Gastroesophageal sphincter (tissue), 3 donors: ENCODE results near the gene PHF1.

Experiments used
- POLR2AphosphoS5 ChIP-seq: sonication (generic); formaldehyde crosslinking; IDR thresholded peaks from one replicate; pipeline ENCODE4 v1.6.1; 2017; ENCODE audit warnings: antibody characterized with exemption
- TF ChIP-seq, protein P1 (sequence below), 4 experiments: fragments of 200-600 bp in 2 of 4; fragments of 450-650 bp in 2 of 4; sonication (generic) in 1 of 4; IDR thresholded peaks; one replicate each; pipeline ENCODE4 v1.5.1; 2017 to 2019; ENCODE audit warnings: antibody characterized with exemption in 4 of 4, mild to moderate bottlenecking in 2 of 4, moderate library complexity in 2 of 4

DNA sequence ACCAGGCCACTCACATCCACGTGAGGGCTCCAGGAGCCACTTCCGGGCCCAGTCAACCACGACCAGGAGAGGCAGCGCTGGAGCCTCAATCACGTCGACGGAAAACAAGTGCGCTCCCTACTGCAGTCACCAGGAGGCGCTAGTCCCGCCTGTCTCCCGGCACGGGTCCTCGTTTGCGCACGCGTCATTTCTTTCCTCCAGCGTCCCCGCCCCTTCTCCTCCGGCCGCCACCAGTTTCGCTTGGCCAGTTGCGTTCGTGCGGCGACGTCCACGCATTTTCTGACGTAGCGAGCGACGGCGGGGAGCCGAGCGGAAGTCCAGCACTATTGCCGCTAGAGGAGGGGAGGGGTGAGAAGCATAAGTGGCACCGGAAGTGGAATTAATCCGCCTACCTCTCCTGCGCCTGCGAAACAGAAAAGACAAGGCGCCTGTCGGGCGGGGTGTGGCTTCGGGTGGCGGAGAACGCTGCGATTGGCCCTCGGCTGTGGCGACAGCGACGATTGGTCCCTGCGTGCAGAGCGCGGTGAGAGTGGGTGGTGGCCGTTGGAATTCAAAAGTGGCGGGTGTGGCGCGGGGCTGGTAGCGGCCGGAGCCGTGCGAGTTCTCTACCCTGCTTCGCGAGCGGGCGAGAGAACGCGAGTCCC, 19.4 kb upstream of the PHF1 start, which contains the start of gene KIFC1:
- peak; percentile 83 for TF ChIP-seq POLR2AphosphoS5
- TF ChIP-seq, protein P1, sequence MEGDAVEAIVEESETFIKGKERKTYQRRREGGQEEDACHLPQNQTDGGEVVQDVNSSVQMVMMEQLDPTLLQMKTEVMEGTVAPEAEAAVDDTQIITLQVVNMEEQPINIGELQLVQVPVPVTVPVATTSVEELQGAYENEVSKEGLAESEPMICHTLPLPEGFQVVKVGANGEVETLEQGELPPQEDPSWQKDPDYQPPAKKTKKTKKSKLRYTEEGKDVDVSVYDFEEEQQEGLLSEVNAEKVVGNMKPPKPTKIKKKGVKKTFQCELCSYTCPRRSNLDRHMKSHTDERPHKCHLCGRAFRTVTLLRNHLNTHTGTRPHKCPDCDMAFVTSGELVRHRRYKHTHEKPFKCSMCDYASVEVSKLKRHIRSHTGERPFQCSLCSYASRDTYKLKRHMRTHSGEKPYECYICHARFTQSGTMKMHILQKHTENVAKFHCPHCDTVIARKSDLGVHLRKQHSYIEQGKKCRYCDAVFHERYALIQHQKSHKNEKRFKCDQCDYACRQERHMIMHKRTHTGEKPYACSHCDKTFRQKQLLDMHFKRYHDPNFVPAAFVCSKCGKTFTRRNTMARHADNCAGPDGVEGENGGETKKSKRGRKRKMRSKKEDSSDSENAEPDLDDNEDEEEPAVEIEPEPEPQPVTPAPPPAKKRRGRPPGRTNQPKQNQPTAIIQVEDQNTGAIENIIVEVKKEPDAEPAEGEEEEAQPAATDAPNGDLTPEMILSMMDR (IDR thresholded peaks at IDR 0.05) = peak; percentile 78 to 98 (median 97)
